GM23248 (cell line): ENCODE data around the gene R3HCC1L.

Experiments used
- EZH2 ChIP-seq: fragments of 200-600 bp; sonication (generic); IDR thresholded peaks from 2 replicates; pipeline ENCODE4 v1.6.1; 2018; ENCODE audit warnings: antibody characterized with exemption, mild to moderate bottlenecking; ENCODE audit not compliant: insufficient read depth, poor library complexity, severe bottlenecking
- EZH2phosphoT487 ChIP-seq: fragments of 200-600 bp; sonication (generic); IDR thresholded peaks from 2 replicates; pipeline ENCODE4 v1.6.1; 2018; ENCODE audit warnings: antibody characterized with exemption, moderate library complexity, mild to moderate bottlenecking, low read depth; ENCODE audit not compliant: insufficient read depth

DNA sequence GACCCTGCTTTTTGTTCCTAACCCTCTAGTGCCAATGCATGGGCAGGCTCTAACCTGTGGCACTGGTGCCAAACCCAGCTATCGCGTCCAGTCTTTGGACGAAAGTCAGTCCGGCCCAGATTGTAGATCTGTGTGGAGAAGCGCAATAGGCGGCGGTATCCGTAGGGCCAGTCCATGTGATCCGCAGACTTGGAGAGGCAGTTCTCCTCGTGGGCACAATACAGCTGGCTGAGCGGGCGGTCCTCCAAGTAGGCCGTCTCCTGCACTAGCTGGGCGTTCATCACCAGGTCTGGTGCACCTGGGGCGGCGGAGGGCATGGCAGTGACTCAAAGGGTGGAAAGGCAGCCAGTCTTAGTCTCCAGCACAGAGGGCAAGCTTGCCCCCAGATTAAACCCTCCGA is 119.0 kb downstream of the R3HCC1L start:
- TF ChIP-seq EZH2 (no peak), EZH2phosphoT487 (no peak)
